ENCODE measurements around the gene TOMT.

TOMT gene

GRCh38 chr11:72102631-72102945 is 3.1 kb upstream of the TOMT start:
- no peak for DNase-seq (ENCODE audit: extremely low read depth, low read depth)

DNA sequence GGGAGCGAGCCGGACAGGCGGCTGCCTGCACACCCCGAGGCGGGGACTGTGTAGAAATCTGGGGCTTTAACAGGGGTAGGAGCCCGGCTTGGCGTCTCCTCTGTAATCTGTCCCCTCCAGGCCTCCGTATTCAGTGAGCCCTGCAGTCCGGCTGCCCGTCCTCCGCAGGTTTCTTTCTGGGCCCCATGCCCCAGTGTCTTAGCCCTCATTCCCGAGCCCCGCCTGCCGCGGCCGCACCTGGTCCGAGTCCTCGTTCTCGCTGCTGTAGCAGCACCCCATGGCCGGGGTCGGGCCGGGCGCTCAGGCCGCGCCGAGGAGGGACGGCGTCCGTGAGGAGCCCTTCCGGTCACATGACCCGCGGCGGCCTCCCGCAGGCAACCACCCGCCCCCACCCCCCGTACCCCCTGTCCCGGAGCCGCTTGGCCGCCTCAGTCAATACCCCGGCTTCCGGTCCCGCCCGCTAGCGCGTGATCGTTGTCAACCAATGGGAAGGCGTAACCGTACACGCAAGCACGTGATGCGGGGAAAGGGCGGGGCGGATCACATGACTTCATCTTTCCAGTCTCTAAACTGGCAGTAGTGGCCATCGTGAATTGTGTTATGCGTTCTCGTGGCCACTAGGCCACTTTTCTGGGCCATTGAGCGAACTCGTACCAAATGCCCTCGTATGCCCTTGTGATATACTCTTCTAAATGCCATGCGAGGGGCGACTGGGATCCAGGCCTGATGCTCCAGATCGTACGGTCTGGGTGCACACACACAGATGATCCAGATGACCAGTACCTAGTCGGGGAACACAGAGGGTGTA is 2.6 kb upstream of the TOMT start, which contains the start of gene LAMTOR1:
LAMTOR1 (minus strand) TSS at position 352 of the 808 bp plus-strand sequence; CDS start at position 279, 73 bp downstream.
- TF ChIP-seq, protein P1, sequence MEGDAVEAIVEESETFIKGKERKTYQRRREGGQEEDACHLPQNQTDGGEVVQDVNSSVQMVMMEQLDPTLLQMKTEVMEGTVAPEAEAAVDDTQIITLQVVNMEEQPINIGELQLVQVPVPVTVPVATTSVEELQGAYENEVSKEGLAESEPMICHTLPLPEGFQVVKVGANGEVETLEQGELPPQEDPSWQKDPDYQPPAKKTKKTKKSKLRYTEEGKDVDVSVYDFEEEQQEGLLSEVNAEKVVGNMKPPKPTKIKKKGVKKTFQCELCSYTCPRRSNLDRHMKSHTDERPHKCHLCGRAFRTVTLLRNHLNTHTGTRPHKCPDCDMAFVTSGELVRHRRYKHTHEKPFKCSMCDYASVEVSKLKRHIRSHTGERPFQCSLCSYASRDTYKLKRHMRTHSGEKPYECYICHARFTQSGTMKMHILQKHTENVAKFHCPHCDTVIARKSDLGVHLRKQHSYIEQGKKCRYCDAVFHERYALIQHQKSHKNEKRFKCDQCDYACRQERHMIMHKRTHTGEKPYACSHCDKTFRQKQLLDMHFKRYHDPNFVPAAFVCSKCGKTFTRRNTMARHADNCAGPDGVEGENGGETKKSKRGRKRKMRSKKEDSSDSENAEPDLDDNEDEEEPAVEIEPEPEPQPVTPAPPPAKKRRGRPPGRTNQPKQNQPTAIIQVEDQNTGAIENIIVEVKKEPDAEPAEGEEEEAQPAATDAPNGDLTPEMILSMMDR (IDR thresholded peaks at IDR 0.05; ENCODE audit: low read depth, low read length), result peak; percentile 25
- peak; percentile 97 for DNase-seq (ENCODE audit: extremely low read depth, low read depth)

More at GRCh38 chr11:72102631-72102945, 3.1 kb upstream of the TOMT start:
- TF ChIP-seq, protein P1 (IDR thresholded peaks at IDR 0.05; ENCODE audit: low read depth, low read length), result no peak

GRCh38 chr11:72103754-72104167 is 2.0 kb upstream of the TOMT start:
- no peak for DNase-seq (ENCODE audit: extremely low read depth, low read depth)
- TF ChIP-seq, protein P1 (IDR thresholded peaks at IDR 0.05; ENCODE audit: low read depth, low read length), result no peak

- DNase-seq (ENCODE audit: extremely low read depth, low read depth), result no peak
- TF ChIP-seq, protein P1 (IDR thresholded peaks at IDR 0.05; ENCODE audit: low read depth, low read length), result no peak
These were observed 5.8 kb downstream of the TOMT start for GRCh38 chr11:72111300-72112142.

DNA sequence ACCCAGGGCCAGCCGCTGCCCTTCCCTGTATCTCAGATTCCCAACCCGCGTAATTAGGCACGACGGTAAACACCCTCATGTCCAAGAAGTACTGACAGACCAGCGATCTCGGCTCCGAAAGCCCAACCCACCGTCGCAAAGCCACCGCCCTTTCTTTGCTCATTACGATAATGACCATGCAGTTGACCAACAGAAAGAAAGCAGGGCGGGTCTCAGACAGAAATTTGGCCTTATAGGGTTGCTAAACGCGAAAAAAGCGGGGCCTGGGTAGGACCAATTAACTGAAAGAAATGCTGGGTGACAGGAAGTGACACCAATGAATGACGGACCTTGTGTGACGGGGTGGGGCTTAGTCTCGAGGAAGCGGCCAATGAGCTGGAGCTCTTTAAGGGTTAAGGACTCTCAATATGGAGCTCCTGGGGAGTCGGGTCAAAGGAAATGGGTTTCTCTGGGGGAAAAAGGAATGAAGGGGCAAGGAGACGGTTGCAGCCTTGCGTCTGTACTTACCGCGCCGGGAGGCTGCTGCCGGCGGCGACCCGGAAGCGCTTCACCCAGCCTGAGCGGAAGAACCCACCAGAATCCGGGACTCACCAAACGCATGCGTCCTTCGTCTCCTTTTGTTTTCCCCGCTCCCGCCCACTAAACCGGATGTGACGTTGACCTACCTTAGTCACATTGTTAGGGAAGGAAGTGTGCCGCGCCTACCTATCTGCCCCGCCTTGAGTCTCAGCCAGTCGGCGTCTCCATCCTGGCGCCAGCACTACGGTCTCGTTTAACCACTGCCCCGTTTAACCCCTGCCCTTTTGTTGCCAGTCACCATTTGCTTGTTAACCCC is 6.6 kb downstream of the TOMT start, which contains the start of gene ANAPC15:
ANAPC15 (minus strand) TSS at position 553 of the 835 bp plus-strand sequence. CDS start 1,419 bp downstream, outside the sequence.
- TF ChIP-seq, protein P1 (IDR thresholded peaks at IDR 0.05; ENCODE audit: low read depth, low read length), result no peak
- DNase-seq (ENCODE audit: extremely low read depth, low read depth), result peak; percentile 99

DNA sequence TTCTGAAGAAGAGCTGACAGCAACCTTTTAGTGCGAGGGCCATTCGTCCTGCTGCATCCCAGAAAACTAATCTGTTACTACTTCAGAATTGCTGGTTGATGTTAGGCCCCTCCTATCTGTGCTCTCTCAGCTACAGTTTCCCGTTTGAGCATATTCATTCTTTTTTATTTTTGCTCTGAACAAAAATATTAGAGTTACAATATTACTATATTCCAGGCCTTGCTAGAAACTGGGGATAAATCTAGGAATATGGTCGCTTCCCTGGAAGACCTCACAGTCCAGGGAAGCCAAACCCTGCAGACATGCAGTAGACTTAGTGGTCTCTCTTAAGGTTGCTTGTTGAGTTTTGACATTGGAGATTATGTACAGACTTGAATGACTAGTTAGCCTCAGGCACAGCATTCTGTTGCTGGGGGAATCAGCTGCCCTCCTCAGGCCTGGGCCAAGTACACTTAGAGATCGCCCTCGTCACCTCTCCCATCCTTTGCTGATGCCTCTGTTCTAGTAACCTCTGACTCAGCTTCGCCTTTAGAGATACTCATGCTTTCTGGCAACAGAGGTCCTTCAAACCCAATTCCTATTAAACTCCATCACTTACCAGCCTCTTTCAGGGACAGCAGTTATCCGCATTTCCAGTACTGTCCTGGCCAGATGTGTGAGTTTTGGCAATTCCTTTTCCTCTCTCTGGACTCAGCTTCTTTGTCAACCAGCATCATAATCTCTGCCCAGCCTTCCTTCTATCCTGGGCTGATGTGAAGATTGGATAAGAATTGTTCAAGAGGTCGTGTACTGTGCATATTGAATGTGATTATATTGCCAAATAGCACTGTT is 7.5 kb downstream of the TOMT start:
- TF ChIP-seq, protein P1 (IDR thresholded peaks at IDR 0.05; ENCODE audit: low read depth, low read length), result no peak
- no peak for DNase-seq (ENCODE audit: extremely low read depth, low read depth)

All from AG09319 (cell line).